Measurements from ENCODE around the gene MAPKAP1.

Gene MAPKAP1

DNA sequence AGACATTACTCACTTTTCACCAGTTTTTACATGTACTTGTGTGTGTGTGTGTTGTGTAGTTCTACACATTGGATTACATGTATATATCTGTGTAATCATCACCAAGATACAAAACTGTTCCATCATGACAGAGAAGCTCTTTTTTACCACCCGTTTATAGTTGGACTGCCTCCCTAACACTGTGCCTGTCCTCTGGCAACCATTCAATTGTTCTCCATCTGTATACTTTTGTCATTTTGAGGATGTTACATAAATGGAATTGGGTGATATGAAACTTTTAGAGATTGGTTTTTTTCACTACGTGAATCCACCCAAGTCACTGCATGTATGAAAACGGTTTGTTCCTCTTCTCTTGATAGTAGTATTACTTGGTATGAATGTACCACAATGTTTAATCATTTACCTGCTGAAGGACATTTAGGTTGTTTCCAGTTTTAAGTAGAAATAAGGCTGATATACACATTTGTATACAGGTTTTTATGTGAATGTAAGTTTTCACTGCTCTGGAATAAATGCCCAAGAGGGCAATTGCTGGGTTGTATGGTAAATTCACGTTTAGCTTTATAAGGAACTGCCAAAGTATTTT, 126.2 kb downstream of the MAPKAP1 start:
- TF ChIP-seq TAF1 (IDR thresholded peaks at IDR 0.05; ENCODE audit: borderline replicate concordance, insufficient read depth, low read length) (no peak), REST (IDR thresholded peaks at IDR 0.05; ENCODE audit: insufficient read depth in 1 of 2, low read depth in 2 of 2, low read length in 2 of 2) (no peak), FOXP2 (optimal IDR thresholded peaks at IDR 0.05; ENCODE audit: borderline replicate concordance, extremely low read depth, extremely low read length, insufficient read depth) (no peak), POLR2AphosphoS5 (IDR thresholded peaks at IDR 0.05; ENCODE audit: low read depth, low read length) (no peak), SIN3A (IDR thresholded peaks at IDR 0.05; ENCODE audit: borderline replicate concordance, insufficient read depth, low read length) (no peak)

- TF ChIP-seq FOXP2 (optimal IDR thresholded peaks at IDR 0.05; ENCODE audit: borderline replicate concordance, extremely low read depth, extremely low read length, insufficient read depth), result no peak
- no peak for TF ChIP-seq SIN3A (IDR thresholded peaks at IDR 0.05; ENCODE audit: borderline replicate concordance, insufficient read depth, low read length)
- no peak for TF ChIP-seq TAF1 (IDR thresholded peaks at IDR 0.05; ENCODE audit: borderline replicate concordance, insufficient read depth, low read length)
- no peak for TF ChIP-seq REST (IDR thresholded peaks at IDR 0.05; ENCODE audit: insufficient read depth in 1 of 2, low read depth in 2 of 2, low read length in 2 of 2)
- TF ChIP-seq POLR2AphosphoS5 (IDR thresholded peaks at IDR 0.05; ENCODE audit: low read depth, low read length), result no peak
These were observed 127.7 kb downstream of the MAPKAP1 start for GRCh38 chr9:125579030-125579932.

DNA sequence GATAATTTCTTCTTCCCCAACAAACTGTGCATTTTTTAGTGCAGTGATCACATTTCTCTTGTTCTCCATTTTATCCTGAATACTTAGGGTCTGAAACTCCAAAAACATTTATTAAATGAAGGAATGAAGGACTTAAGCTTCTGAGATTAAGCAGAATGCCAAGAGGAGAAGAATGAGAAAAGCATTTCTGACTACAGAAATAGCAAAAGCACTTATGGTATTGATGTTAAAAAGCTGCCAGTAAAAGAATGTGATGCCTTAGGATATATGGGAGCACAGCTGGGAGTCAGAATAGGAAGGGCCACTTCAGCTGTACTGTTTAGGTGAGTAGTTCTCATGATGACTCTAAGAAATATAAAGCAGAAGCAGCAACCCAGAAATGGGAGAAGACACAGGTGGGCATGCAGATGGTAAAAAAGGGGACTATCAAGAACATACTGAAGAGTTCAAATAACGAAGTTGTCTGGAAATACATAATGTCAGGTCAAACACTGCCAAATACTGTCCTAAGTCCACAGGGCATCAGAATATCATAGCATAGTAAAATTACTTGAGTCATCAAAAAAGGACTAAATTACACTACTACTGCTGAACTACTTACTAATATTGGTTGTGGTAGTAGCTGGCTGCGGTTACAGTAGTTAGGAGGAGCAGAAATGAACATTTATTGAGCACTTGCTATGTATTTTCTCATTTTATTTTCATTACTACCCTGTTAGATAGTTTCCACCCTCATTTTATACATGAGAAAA, 132.7 kb downstream of the MAPKAP1 start:
- no peak for TF ChIP-seq POLR2AphosphoS5 (IDR thresholded peaks at IDR 0.05; ENCODE audit: low read depth, low read length)
- no peak for TF ChIP-seq SIN3A (IDR thresholded peaks at IDR 0.05; ENCODE audit: borderline replicate concordance, insufficient read depth, low read length)
- TF ChIP-seq TAF1 (IDR thresholded peaks at IDR 0.05; ENCODE audit: borderline replicate concordance, insufficient read depth, low read length), result no peak
- TF ChIP-seq FOXP2 (optimal IDR thresholded peaks at IDR 0.05; ENCODE audit: borderline replicate concordance, extremely low read depth, extremely low read length, insufficient read depth), result no peak
- no peak for TF ChIP-seq REST (IDR thresholded peaks at IDR 0.05; ENCODE audit: insufficient read depth in 1 of 2, low read depth in 2 of 2, low read length in 2 of 2)

DNA sequence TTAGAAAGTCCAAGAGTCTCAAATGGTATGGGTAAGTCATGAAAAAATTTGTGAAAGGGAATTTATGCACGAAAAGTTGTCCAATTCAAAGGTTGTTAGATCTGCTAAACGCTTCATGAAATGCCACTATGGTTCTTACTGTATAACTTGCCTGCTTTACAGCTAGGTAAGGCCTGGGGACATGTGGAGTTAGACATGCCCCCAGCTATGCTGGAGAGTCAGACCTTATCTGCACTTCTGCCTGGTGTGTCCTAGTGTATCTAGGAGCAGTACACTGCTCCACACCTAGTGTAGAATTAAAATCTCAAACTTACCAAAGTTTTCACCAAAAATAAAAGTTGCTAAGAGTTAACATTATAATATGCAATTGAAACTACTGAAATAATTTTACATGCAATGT, 136.8 kb downstream of the MAPKAP1 start:
- TF ChIP-seq TAF1 (IDR thresholded peaks at IDR 0.05; ENCODE audit: borderline replicate concordance, insufficient read depth, low read length) (no peak), SIN3A (IDR thresholded peaks at IDR 0.05; ENCODE audit: borderline replicate concordance, insufficient read depth, low read length) (no peak), FOXP2 (optimal IDR thresholded peaks at IDR 0.05; ENCODE audit: borderline replicate concordance, extremely low read depth, extremely low read length, insufficient read depth) (no peak), POLR2AphosphoS5 (IDR thresholded peaks at IDR 0.05; ENCODE audit: low read depth, low read length) (no peak), REST (IDR thresholded peaks at IDR 0.05; ENCODE audit: insufficient read depth in 1 of 2, low read depth in 2 of 2, low read length in 2 of 2) (no peak)
